ENCODE data around the gene LRRC8C.

LRRC8C gene

GRCh38 chr1:89640440-89640839 is 7.5 kb downstream of the LRRC8C start:
- Histone ChIP-seq H3K79me2 (ENCODE audit: insufficient read depth, low read depth) (no peaks in the 10 kb centered on the region), H3K36me3 (ENCODE audit: insufficient read depth) (no peaks in the 10 kb centered on the region), H3K4me2 (no peak overlapping the region)

GRCh38 chr1:89641781-89642180 is 8.9 kb downstream of the LRRC8C start:
- no peak for TF ChIP-seq CTCF (conservative IDR thresholded peaks at IDR 0.05; ENCODE audit: low read depth, low read length)

More at GRCh38 chr1:89640440-89640839, 7.5 kb downstream of the LRRC8C start:
- H3K27me3 ChIP-seq (ENCODE audit: insufficient read depth, low read depth): no peaks in the 10 kb centered on the region
- no peak overlapping the region for H2AFZ ChIP-seq (ENCODE audit: low read depth)
- no peak overlapping the region for H3K27ac ChIP-seq
- no peaks in the 10 kb centered on the region for H3K4me1 ChIP-seq (ENCODE audit: low read depth, poor library complexity, severe bottlenecking)
- H4K20me1 ChIP-seq (ENCODE audit: insufficient read depth): no peaks in the 10 kb centered on the region
- H3K4me3 ChIP-seq (IDR thresholded peaks at IDR 0.05; ENCODE audit: insufficient read depth, low read depth, low read length): no peak overlapping the region
- no peak overlapping the region for H3K9ac ChIP-seq
- no peak for TF ChIP-seq CTCF (conservative IDR thresholded peaks at IDR 0.05; ENCODE audit: low read depth, low read length)

GRCh38 chr1:89643577-89643976 is 10.7 kb downstream of the LRRC8C start:
- Histone ChIP-seq H3K4me3 (IDR thresholded peaks at IDR 0.05; ENCODE audit: insufficient read depth, low read depth, low read length) (no peak overlapping the region), H4K20me1 (ENCODE audit: insufficient read depth) (no peaks in the 10 kb centered on the region), H3K79me2 (ENCODE audit: insufficient read depth, low read depth) (no peaks in the 10 kb centered on the region), H3K4me2 (no peak overlapping the region), H3K36me3 (ENCODE audit: insufficient read depth) (no peaks in the 10 kb centered on the region), H3K27me3 (ENCODE audit: insufficient read depth, low read depth) (no peaks in the 10 kb centered on the region), H2AFZ (ENCODE audit: low read depth) (no peak overlapping the region), H3K9ac (no peak overlapping the region), H3K27ac (no peak overlapping the region), H3K4me1 (ENCODE audit: low read depth, poor library complexity, severe bottlenecking) (no peaks in the 10 kb centered on the region)
- no peak for TF ChIP-seq CTCF (conservative IDR thresholded peaks at IDR 0.05; ENCODE audit: low read depth, low read length)

More at GRCh38 chr1:89641781-89642180, 8.9 kb downstream of the LRRC8C start:
- Histone ChIP-seq H3K9ac (no peak overlapping the region), H3K4me2 (no peak overlapping the region), H3K36me3 (ENCODE audit: insufficient read depth) (no peaks in the 10 kb centered on the region), H3K27ac (no peak overlapping the region), H4K20me1 (ENCODE audit: insufficient read depth) (no peaks in the 10 kb centered on the region), H3K4me3 (IDR thresholded peaks at IDR 0.05; ENCODE audit: insufficient read depth, low read depth, low read length) (no peak overlapping the region), H3K27me3 (ENCODE audit: insufficient read depth, low read depth) (no peaks in the 10 kb centered on the region), H3K4me1 (ENCODE audit: low read depth, poor library complexity, severe bottlenecking) (no peaks in the 10 kb centered on the region), H2AFZ (ENCODE audit: low read depth) (no peak overlapping the region), H3K79me2 (ENCODE audit: insufficient read depth, low read depth) (no peaks in the 10 kb centered on the region)

GRCh38 chr1:89644119-89644814 is 11.3 kb downstream of the LRRC8C start:
- H3K36me3 ChIP-seq (ENCODE audit: insufficient read depth): no peaks in the 10 kb centered on the region
- H2AFZ ChIP-seq (ENCODE audit: low read depth): no peak overlapping the region
- no peak overlapping the region for H3K9ac ChIP-seq
- no peak overlapping the region for H3K4me3 ChIP-seq (IDR thresholded peaks at IDR 0.05; ENCODE audit: insufficient read depth, low read depth, low read length)
- H3K4me2 ChIP-seq: no peak overlapping the region
- no peaks in the 10 kb centered on the region for H3K4me1 ChIP-seq (ENCODE audit: low read depth, poor library complexity, severe bottlenecking)
- H3K27ac ChIP-seq: no peak overlapping the region
- no peaks in the 10 kb centered on the region for H4K20me1 ChIP-seq (ENCODE audit: insufficient read depth)
- no peaks in the 10 kb centered on the region for H3K79me2 ChIP-seq (ENCODE audit: insufficient read depth, low read depth)
- no peak for TF ChIP-seq CTCF (conservative IDR thresholded peaks at IDR 0.05; ENCODE audit: low read depth, low read length)
- no peaks in the 10 kb centered on the region for H3K27me3 ChIP-seq (ENCODE audit: insufficient read depth, low read depth)

All from KMS-11 (cell line).